HL-60 (cell line): ENCODE results near the gene GLT8D1.

Source experiments
- GABPA ChIP-seq: IDR thresholded peaks from 2 replicates; pipeline ENCODE4 v1.6.1; 2012; ENCODE audit warnings: low read depth
- SPI1 ChIP-seq: IDR thresholded peaks from 2 replicates; pipeline ENCODE4 v1.6.1; 2012; ENCODE audit warnings: low read depth, mild to moderate bottlenecking, borderline replicate concordance
- TF ChIP-seq, protein P1 (sequence below): IDR thresholded peaks from one replicate; pipeline ENCODE4 v1.5.1; 2011; ENCODE audit warnings: low read length, control low read depth, inconsistent platforms; ENCODE audit not compliant: insufficient read depth
- TF ChIP-seq, protein P2 (sequence below): IDR thresholded peaks from 2 replicates; pipeline ENCODE4 v1.6.1; 2012; ENCODE audit warnings: low read depth; ENCODE audit not compliant: insufficient replicate concordance

- TF ChIP-seq, protein P1, sequence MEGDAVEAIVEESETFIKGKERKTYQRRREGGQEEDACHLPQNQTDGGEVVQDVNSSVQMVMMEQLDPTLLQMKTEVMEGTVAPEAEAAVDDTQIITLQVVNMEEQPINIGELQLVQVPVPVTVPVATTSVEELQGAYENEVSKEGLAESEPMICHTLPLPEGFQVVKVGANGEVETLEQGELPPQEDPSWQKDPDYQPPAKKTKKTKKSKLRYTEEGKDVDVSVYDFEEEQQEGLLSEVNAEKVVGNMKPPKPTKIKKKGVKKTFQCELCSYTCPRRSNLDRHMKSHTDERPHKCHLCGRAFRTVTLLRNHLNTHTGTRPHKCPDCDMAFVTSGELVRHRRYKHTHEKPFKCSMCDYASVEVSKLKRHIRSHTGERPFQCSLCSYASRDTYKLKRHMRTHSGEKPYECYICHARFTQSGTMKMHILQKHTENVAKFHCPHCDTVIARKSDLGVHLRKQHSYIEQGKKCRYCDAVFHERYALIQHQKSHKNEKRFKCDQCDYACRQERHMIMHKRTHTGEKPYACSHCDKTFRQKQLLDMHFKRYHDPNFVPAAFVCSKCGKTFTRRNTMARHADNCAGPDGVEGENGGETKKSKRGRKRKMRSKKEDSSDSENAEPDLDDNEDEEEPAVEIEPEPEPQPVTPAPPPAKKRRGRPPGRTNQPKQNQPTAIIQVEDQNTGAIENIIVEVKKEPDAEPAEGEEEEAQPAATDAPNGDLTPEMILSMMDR, result no peak
- TF ChIP-seq GABPA (no peak), SPI1 (no peak)
- TF ChIP-seq, protein P2, sequence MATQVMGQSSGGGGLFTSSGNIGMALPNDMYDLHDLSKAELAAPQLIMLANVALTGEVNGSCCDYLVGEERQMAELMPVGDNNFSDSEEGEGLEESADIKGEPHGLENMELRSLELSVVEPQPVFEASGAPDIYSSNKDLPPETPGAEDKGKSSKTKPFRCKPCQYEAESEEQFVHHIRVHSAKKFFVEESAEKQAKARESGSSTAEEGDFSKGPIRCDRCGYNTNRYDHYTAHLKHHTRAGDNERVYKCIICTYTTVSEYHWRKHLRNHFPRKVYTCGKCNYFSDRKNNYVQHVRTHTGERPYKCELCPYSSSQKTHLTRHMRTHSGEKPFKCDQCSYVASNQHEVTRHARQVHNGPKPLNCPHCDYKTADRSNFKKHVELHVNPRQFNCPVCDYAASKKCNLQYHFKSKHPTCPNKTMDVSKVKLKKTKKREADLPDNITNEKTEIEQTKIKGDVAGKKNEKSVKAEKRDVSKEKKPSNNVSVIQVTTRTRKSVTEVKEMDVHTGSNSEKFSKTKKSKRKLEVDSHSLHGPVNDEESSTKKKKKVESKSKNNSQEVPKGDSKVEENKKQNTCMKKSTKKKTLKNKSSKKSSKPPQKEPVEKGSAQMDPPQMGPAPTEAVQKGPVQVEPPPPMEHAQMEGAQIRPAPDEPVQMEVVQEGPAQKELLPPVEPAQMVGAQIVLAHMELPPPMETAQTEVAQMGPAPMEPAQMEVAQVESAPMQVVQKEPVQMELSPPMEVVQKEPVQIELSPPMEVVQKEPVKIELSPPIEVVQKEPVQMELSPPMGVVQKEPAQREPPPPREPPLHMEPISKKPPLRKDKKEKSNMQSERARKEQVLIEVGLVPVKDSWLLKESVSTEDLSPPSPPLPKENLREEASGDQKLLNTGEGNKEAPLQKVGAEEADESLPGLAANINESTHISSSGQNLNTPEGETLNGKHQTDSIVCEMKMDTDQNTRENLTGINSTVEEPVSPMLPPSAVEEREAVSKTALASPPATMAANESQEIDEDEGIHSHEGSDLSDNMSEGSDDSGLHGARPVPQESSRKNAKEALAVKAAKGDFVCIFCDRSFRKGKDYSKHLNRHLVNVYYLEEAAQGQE, result no peak
Measured at GRCh38 chr3:52695798-52696671, 9.6 kb downstream of the GLT8D1 start.
